Measurements from ENCODE around the gene SCAP. TPM values are rescaled to one million over a fixed set of nuclear protein-coding genes. Genes with fewer than 3 reads are reported as not detected.

SCAP gene
- total RNA-seq, 2 donors from 2014 or later, result 103 to 105 TPM

DNA sequence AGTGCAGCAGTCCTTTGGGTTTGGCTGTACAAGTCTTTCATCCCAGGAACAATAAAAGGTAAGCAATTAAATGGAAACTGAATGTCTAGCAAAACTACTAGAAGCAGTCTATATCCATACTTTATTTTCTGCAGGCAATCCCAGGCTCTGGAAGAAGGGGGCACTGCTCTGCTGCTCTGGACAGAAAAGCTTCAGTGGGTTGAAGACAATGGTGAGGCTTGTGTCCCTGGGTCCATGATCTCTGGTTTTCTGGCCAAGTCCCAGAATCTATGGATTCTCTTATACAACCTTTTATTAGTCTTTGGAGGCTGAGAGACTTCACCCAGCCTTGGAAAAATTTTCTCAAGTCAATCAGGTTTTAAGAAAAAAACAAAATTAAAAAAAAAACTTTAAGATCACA, 35.6 kb downstream of the SCAP start:
- H3K9me3 Mint-ChIP-seq, result no peaks in the 10 kb centered on the region
- DNase-seq, result peak; percentile 61
- H3K4me3 Mint-ChIP-seq, result no peak overlapping the region
- Histone ChIP-seq H3K36me3 (ENCODE audit: control insufficient read depth, insufficient read depth, low read length) (peaks cover 37% of the 10 kb centered on the region), H3K27me3 (ENCODE audit: control insufficient read depth, insufficient read depth, low read length, poor library complexity, severe bottlenecking) (no peaks in the 10 kb centered on the region), H3K9me3 (ENCODE audit: control insufficient read depth, low read length) (no peaks in the 10 kb centered on the region), H3K9ac (ENCODE audit: extremely low read depth, low read length, poor library complexity, severe bottlenecking) (no peak overlapping the region), H3K4me3 (ENCODE audit: low read length) (no peak overlapping the region), H3K4me1 (ENCODE audit: control insufficient read depth, insufficient read depth, low read length) (no peaks in the 10 kb centered on the region), H3K27ac (ENCODE audit: low read depth, low read length) (no peak overlapping the region)
- TF ChIP-seq, protein P1, sequence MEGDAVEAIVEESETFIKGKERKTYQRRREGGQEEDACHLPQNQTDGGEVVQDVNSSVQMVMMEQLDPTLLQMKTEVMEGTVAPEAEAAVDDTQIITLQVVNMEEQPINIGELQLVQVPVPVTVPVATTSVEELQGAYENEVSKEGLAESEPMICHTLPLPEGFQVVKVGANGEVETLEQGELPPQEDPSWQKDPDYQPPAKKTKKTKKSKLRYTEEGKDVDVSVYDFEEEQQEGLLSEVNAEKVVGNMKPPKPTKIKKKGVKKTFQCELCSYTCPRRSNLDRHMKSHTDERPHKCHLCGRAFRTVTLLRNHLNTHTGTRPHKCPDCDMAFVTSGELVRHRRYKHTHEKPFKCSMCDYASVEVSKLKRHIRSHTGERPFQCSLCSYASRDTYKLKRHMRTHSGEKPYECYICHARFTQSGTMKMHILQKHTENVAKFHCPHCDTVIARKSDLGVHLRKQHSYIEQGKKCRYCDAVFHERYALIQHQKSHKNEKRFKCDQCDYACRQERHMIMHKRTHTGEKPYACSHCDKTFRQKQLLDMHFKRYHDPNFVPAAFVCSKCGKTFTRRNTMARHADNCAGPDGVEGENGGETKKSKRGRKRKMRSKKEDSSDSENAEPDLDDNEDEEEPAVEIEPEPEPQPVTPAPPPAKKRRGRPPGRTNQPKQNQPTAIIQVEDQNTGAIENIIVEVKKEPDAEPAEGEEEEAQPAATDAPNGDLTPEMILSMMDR (conservative IDR thresholded peaks at IDR 0.05), result peak; percentile 75
- H3K27ac Mint-ChIP-seq, result no peak overlapping the region
- H3K4me1 Mint-ChIP-seq, result peaks cover 10% of the 10 kb centered on the region
- H3K27me3 Mint-ChIP-seq (ENCODE audit: insufficient read depth), result no peaks in the 10 kb centered on the region
- H3K36me3 Mint-ChIP-seq (ENCODE audit: low read depth), result peaks cover 43% of the 10 kb centered on the region

DNA sequence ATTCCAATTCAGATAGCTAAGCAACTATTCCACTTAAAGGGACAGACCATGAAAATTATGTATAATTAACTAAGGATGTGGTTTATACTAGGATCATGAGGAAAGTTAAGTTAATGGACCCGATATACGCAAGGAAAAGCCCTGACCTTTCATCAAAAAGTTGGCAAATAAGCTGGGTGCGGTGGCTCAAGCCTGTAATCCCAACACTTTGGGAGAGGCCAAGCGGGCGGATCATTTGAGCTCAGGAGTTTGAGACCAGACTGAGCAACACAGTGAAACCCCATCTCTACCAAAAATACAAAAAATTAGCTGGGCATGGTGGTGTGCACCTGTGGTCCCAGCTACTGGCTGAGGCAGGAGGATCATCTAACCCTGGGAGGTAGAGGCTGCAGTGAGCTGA, 39.6 kb downstream of the SCAP start:
- Histone ChIP-seq H3K9me3 (ENCODE audit: control insufficient read depth, low read length) (no peaks in the 10 kb centered on the region), H3K27me3 (ENCODE audit: control insufficient read depth, insufficient read depth, low read length, poor library complexity, severe bottlenecking) (no peaks in the 10 kb centered on the region), H3K27ac (ENCODE audit: low read depth, low read length) (no peak overlapping the region), H3K4me1 (ENCODE audit: control insufficient read depth, insufficient read depth, low read length) (no peaks in the 10 kb centered on the region), H3K9ac (ENCODE audit: extremely low read depth, low read length, poor library complexity, severe bottlenecking) (no peak overlapping the region), H3K36me3 (ENCODE audit: control insufficient read depth, insufficient read depth, low read length) (peaks cover 57% of the 10 kb centered on the region), H3K4me3 (ENCODE audit: low read length) (no peak overlapping the region)
- Mint-ChIP-seq H3K27ac (no peak overlapping the region), H3K27me3 (ENCODE audit: insufficient read depth) (no peaks in the 10 kb centered on the region), H3K9me3 (no peaks in the 10 kb centered on the region), H3K4me1 (no peaks in the 10 kb centered on the region), H3K4me3 (no peak overlapping the region), H3K36me3 (ENCODE audit: low read depth) (peaks cover 57% of the 10 kb centered on the region)
- 96 to 98% methylated on average over 5 of the region's 5 CpGs for WGBS, 2 experiments (ENCODE audit: insufficient coverage in 1 of 2, insufficient read length in 1 of 2)
- TF ChIP-seq, protein P1 (conservative IDR thresholded peaks at IDR 0.05), result no peak
- DNase-seq, result peak; percentile 10

DNA sequence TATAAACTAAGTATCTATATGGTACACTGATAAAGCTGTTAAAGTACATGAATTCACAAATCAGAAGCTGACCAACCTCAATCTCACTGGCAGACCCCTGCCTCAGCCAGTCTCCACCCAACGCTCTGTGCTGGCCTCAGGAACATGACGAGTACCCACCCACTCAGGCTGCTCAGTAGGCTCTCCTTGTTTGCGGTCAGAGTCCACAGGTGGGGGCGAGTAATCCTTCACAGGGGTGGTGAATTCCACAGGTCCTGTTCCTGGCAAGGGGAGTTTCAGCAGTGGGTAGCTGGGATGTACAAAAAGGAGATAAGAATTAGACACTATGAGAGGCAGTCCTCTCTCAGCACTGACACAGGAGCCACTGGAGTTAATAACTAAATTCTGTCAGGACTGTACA, 40.9 kb downstream of the SCAP start:
- peaks cover 53% of the 10 kb centered on the region for H3K36me3 Mint-ChIP-seq (ENCODE audit: low read depth)
- DNase-seq, result peak; percentile 20
- H3K4me1 ChIP-seq (ENCODE audit: control insufficient read depth, insufficient read depth, low read length), result no peaks in the 10 kb centered on the region
- H3K9ac ChIP-seq (ENCODE audit: extremely low read depth, low read length, poor library complexity, severe bottlenecking), result no peak overlapping the region
- WGBS, 2 experiments (ENCODE audit: insufficient coverage in 1 of 2, insufficient read length in 1 of 2), result 95% methylated on average over 3 to 4 of the region's 4 CpGs
- H3K9me3 Mint-ChIP-seq, result no peaks in the 10 kb centered on the region
- H3K27me3 Mint-ChIP-seq (ENCODE audit: insufficient read depth), result no peaks in the 10 kb centered on the region
- H3K27ac ChIP-seq (ENCODE audit: low read depth, low read length), result no peak overlapping the region
- H3K4me3 ChIP-seq (ENCODE audit: low read length), result no peak overlapping the region
- H3K4me3 Mint-ChIP-seq, result no peak overlapping the region
- H3K9me3 ChIP-seq (ENCODE audit: control insufficient read depth, low read length), result no peaks in the 10 kb centered on the region
- H3K27me3 ChIP-seq (ENCODE audit: control insufficient read depth, insufficient read depth, low read length, poor library complexity, severe bottlenecking), result no peaks in the 10 kb centered on the region
- peaks cover 64% of the 10 kb centered on the region for H3K36me3 ChIP-seq (ENCODE audit: control insufficient read depth, insufficient read depth, low read length)
- TF ChIP-seq, protein P1 (conservative IDR thresholded peaks at IDR 0.05), result no peak
- H3K4me1 Mint-ChIP-seq, result no peaks in the 10 kb centered on the region
- no peak overlapping the region for H3K27ac Mint-ChIP-seq

Measured in endodermal cell (in vitro differentiated cells).